COLO829 (cell line): Measurements from ENCODE around the gene ACTBL2.
"Not testable (repeated sequence)": the region's sequence is repeated elsewhere in the genome, so short reads cannot be mapped to it uniquely, and the experiment has no call there.

Experiments
- DNase-seq: peaks from one replicate; pipeline ENCODE4 v3.0.0; 2012; ENCODE audit warnings: low spot score

ACTBL2 gene

DNA sequence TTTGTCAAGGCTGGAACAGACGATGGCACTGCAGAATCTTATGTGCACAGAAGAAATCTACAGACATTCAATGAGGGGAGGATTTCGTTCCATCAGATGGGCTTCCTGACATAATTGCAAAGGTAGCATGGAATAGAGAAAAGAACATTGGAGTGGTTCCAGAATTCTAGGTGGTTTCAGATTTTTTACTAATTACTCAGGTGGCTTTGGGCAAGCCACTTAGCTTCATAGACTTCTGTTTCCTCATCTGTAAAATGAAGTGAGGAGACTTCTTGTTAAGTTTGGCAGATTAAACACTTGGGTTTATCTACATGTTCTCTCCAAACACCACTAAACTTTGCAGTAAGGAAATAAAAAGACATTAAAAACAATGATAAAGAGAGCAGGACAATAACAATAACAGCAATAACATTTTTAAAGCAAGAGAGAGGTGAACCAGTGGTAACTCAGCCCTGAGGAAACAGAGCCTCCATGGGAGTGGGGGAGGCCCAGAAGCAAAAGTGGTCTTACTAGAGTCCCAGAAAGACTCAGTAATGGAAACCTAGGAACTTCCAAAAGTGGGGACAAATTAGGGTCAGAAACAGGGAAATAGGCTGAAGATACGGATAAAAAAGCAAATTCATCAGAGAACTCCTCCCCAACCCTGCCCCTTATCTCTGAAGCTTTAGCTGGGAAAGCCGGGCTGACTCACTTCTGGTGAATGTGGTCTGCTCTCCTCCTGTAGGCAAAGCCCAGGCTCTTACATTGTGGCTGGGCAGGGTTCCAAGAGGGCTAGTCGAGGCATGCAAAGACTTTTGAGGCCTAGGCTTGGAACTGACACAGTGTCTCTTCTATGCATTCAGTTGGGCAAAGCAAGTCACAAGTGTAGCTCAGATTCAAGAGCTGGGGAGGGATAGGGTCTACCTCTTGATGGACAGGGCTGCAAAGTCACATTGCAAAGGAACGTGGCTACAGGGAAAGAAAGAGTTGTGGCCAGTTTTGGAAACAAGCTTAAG, 11.8 kb upstream of the ACTBL2 start:
- peak; percentile 85 for DNase-seq

DNA sequence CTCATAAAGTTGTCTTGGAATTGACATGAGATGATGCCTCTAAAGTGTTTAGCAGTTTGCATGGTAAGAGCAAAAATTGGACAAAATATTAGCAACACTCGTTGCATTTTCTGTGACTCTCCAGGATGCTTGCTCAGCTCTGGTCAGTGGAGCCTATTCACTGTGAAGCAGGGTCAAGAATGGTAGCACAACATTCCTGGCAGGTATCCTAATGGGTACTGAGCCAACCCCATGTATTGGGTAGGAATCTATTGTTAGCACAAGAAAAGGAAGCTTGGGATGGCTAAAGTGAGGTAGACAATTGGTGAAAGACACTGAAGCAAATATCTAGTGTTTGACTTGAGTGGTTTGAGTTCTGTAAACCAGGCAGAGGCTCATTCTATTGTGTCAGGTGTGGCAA, 10.4 kb upstream of the ACTBL2 start:
- DNase-seq, result no peak

DNA sequence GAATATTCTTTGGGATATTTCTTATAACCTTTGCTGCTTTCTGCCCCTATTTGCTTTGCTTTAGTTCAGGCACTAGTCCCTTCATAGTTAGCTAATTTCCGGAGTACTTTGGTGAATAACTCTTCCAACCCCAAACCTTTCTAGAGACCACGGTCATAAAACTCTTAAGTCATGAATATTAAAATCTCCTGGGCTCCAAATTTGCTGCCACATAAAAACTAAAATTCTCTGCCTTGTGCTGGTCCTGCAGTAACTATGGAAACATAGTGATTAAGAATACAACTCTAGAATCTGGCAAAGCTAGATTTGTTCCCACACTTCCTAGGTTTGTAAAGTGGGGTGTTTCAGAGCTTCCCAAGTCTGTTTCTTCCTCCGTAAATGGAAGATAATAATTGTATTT, 10.0 kb upstream of the ACTBL2 start:
- no peak for DNase-seq

DNA sequence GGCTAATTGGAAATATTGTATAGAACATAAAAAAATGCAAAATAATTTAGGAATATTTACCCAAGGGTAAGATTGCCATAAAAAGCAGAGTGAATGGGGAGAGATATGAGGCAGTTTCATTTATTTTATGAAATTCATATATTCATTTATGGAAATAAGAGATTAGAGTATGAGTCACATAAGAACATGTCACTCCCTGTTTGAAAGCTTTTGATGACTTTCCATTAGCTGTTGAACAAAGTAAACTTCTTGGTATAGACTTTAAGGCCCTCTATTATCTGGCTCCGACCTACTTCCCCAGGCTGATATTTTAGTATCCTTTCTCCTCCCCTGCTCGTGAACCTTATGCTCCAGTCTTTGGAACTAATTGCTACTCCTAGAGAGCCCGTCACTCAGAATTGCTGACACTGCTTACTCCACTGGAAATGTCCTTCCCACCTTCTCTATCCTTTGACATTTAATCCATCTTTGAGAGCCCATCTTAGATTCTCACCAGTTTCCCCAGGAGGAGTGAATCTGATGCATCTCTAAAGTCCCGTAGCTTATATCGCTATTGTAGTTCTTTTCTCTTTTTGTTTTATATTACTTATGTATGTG, 8.9 kb upstream of the ACTBL2 start:
- no peak for DNase-seq

DNA sequence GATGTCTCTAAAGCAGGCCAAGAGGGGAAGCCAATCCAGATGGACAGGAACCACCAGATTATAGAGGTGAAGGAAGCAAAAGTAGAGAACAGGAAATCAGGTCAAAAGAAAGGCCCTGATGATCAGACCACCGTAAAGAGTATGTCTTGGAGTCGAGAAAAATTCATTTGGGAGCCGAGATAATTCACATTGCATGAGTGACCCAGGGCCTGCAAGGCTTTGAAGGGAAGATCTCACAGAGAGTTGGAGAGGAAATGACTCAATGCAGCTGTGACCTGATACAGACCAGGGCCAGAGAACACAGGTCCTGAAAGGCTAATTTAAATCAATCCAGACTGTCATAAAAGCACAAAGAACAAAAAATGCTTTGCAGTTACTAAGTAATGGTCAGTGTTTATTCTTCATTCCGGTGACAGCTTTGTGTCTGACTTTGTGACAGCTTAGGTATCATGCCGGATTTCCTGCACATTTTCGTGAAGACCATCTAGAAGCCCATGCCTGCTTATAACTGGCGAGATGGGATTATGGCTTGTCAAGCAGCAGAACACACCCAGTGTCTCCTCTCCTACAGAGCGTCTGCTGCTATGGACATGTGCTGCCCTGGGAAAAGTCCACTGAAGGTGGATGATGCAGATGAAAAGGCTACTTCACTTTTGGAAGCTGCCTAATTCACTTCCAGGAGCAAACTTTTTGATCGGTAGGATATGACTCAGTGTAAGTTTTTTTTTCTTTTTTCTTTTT, 5.8 kb upstream of the ACTBL2 start:
- DNase-seq, result peak; percentile 73

DNA sequence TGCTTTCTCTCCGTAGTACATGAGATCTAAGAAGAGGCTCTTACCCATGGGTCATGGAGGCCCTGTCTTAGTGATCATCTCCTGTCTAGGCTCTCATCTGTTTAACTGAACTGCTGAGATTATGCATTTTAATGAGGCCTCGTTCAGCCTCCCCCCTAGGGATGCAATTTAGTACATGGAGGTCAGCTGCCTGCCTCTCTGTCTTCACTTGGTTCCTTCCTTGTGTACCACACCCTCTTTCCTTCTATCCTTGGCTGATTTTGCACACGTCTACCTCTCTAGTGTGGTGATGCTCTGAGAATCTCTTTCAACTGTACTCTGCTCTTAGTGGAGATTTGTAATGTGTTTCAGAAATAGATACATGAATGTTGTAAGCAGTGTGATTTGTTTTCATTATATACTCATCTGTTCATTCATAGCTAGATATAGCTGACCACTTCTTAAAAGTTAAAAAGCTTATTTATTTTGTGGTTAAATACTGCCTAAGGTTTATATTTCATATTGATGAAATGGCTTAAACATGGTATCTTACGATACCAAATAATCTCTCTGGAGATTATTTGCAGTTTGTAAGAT, 3.5 kb upstream of the ACTBL2 start:
- DNase-seq, result no peak

DNA sequence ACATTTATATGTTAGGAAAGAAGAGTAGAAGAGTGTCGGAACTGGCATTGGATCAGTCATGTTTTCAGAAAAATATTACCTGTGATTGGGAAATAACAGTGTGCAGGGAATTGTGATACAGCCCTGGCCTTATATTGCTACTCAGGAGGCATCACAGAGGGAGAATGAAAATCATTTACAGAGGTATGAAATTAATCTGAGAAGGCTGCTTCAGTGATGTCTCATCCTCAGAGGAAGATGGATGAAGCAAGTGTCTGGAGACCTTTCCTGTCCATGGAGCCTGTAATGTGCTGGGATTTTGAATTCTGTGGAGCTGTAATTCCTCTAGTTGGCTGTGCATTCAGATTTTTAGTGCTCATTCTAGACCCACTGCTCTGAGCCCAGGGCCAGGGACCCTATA, 3.8 kb downstream of the ACTBL2 start:
- no peak for DNase-seq

DNA sequence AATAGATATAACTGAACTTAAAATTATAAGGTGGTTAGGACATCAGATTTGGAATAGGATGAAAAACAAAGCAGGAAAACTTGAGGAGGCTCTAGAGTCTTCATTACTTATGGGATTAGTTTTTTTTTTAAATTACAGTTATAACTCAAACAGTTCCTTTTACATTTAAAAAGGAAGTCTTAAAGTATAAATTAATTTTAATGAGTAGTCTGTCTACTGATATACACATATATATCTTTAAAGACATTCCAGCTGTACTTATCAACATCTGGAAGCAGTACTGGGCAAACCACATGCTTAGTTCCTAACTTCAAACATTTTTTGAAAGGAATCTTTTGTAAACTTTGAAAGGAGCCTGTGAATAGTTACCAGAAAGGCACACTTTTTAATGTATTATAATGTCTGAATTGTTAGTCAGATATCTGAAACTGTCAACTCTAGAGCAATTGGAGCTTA, 6.0 kb downstream of the ACTBL2 start:
- DNase-seq, result no peak

DNA sequence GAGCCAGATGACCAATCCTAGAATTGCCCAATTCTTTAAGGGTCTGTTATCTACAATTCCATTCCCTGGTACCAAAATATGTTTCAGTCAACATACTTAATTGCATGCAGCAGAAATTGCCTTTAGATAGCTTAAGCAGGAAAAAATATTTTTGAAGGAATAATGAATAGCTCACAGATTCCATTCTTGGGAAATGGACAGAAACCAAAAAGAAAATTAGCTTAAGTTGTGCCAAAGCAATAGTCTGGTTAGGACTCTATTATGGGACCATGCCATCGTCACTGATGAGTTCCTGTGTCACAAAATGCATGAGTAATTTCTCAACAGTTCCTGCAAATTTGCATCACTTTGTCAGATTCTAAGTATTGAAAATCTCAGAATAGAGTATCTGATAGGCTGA, 12.3 kb downstream of the ACTBL2 start:
- no peak for DNase-seq

DNA sequence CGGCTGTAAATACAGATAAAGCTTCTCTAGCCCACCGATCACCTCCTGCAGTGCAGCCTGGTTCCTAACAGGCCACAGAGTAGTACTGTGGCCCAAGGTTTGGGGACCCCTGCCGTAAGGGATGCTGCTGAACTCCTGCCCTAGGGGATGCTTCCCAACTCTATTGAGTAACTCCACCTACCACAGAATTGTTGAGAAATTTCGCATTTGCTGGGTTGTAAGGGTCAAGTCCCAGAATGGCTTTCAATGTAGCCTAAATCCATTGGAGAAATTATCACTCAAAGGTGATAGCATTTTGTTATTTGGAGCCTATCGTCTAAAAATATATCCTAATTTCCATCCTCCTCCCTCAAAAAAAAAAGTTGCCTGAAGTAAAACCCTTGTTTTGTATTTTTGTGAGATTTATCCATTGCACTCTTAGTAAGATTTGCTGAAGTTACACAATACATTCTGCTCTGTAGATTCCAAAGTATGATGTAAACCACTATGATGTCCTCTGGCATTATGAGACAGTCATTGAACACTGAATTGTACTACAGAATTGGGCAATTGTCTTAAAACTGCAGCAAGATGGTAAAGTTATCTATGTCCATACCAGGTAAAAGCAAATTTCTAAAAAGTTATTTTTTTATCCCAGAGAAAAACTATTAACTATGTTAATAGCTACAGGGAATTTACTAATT, 14.0 kb downstream of the ACTBL2 start:
- DNase-seq, result no peak

DNA sequence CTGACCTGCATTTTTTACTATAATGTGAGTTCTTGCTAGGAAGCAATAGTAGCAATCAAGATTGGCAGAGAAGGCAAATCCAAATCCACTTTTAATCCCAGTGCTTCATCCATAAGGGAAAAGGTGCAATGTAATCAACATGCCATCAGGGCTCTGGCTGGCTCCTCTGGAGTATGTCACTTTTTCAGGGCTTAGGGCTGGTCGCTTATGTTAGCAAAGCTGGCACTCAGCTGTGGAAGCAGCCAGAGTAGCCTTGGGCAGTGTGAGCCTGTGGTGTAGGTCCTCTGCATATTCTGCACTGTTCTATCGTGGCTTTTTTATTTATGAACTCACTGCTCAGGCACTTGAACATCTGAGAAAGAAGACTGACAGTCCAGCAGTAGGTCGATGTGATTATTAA, 16.1 kb downstream of the ACTBL2 start:
- no peak for DNase-seq

DNA sequence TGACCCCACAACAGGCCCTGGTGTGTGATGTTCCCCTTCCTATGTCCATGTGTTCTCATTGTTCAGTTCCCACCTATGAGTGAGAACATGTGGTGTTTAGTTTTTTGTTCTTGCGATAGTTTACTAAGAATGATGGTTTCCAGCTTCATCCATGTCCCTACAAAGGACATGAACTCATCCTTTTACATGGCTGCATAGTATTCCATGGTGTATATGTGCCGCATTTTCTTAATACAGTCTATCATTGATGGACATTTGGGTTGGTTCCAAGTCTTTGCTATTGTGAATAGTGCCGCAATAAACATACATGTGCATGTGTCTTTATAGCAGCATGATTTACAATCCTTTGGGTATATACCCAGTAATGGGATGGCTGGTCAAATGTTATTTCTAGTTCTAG, 22.6 kb downstream of the ACTBL2 start:
- not testable (repeated sequence) for DNase-seq

DNA sequence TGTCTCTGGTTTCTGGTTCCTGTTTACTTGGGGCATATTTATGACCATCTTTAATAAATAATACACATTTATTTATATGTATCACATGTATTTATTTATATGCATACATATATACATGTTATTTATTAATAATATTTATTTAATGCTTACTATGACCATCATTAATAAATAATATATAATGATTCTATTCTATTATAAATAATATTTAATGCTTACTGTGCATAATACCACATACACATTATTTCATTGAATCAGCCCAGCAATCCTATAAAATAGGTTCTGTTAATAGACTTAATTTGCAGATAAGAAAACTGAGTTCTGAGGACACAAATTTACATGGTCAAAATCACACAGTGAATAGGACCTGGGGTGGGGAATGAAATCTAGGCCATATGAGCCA, 24.2 kb downstream of the ACTBL2 start:
- DNase-seq, result no peak

DNA sequence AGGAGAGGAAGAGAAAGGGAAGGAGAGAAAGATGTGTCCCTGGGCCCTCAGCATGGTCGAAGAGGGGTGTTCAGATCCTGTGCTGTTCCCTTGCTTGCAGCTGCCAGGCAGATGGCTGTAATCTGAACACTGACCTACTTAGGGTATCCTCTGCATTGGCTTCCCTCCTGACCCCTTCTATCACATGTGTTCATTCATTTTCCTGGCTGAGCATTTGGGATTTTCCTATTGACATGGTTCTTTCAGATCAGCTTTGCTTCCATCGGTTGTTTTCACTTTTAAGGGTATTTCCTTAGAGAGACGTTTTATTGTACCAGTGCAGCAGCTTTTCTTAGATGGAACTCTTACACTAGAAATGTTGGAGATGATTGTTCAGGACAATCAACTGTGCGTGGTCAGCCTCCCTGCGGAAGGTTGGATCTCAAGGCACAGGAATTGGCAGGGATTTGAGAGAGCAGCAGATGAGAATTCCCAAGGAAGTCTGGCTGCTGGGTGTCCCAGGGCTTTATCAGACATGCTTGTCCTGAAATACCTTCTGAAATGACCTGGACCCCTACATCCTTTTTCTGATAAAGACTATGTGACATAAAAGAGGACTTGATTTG, 26.0 kb downstream of the ACTBL2 start:
- DNase-seq, result no peak

DNA sequence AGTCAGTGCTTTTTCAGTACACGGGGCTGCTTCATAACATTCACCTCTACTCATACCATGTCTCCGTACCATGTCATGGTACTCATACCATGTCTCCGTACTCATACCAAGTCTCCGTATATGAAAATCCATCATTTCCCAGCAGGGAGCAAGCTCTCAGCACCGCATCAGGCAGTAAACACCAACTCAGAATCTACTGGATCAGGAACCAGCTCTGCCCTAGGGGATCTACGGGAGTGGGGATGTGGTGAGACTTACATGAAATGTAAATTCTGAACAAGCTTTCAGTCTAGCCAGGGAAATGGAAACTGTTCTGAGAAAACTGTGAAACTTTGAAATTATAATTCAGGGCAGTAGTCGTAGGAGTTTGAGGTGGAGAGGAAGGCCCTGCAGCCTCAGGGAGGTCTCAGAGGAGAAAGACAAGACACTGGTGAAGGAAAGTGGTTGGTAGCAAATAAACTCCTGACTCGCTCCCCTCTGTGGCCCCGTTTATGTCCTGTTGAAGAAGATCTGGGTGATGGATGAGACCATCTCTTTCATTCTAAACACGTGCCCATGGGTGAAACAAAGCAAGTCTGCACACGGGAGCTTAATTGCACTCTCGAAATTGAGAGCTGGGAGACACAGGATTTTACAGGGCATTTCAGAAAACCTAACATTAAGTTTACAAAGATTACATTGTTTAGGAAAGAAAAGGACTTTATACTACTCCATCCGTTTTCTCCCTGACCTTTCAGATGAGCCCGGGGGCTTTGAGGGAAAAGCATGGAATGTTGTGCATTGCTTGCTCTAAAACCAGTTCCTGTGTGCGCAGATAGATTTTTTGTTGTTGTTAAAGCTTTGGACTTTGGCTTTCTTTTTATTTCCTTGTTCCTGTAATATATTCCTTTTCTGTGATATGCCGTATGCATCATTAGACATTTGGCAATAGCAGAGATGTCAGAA, 26.8 kb downstream of the ACTBL2 start:
- DNase-seq, result peak; percentile 92

DNA sequence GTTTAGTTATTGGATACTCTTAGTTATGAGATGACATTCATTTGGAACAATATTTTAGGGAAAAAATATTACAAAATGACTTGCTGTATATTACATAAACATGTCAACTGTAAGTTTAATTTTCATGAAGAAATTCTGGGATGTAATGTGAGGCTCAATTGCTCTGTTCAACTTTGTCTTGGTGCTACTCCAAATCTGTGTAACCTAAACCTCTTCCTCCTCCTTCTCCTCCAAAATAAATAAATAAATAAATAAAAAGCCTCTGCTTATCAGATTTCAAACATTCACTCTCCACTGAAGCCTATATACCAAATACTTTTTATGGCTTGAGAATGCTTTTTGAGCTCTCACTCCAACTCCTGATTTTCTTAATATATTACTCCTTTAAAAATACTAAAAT, 27.7 kb downstream of the ACTBL2 start:
- DNase-seq, result no peak

DNA sequence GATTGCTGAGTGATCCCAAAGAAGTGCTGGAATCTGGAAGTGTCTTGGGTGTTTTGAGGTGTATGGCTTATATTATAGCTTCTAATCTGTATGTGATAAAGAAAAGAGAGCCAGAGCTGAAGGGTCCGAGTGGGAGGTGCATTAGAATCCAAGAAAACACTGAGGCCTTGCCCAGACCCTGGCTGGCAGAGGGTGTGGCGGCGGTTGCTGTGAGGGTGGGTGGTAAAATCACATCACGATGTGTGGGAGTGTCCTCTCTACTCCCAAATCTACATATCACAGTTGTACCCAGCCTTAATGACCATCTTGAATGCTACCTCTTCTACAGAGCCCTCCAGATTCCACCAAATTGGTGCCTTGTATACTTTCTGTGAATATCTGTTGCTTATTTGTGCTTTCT, 28.9 kb downstream of the ACTBL2 start:
- DNase-seq, result no peak

DNA sequence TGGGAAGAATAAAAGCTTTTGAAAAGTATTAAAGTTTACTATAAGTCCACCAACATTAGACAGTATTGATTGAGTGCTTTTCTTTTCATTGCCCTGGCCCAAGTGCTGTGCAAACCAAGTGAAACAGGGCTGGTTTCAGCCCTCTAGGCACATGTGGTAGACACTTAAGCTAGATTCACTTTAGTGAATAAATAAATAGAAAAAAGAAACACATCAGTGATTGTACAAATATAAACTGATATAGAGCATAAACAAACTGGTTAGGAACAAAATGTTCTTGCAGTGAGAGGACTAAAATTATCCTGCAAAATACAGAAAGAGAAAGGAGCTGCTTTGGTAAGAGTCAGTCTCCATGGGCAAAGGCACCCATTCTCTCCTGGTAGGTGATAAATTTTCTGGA, 29.7 kb downstream of the ACTBL2 start:
- DNase-seq, result no peak

DNA sequence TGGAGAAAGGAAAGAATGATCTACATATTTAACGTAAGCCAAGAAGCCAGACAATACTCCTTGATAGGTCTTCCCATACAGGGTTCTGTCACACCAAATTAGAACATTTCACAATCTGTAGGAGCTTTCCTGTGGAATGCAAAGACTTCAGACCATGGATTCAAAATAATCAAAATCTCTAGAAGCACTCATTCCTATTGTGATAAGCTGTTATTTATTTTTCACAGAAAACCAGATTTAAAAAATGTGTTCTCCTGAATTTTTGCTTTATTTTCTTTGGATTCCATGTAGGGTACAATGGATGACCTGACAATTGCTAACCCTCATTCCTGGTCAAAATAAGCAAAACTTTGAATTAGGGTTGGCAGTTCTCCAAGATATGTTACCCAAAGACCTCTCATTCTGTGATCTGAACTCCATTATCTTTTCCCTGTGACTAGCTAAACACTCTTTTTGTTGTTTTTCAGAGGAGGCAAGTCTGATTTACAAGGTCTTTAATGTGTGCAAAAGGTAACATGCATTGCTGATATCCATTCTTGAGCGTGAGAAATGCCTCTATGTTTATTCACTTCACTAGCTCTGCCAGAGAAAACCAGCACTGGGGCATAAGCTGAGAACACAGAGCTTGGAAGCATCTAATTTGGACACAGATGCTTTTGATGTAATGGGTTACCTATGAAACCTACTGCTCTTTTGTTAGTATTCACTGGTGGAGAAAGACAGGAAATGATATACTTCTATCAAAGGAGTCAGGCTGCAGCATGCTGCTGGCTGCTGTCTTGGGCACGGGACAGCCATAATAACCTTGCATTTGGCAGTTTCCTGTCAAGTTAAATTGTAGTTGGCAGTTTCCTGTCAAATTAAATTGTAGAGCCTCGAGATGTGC, 31.4 kb downstream of the ACTBL2 start:
- DNase-seq, result no peak
